Measurements from ENCODE around the gene HOXA10. TPM values are rescaled to one million over a fixed set of nuclear protein-coding genes. Genes with fewer than 3 reads are reported as not detected.

HOXA10 gene
- total and polyA plus RNA-seq, 4 donors, result 0.03 to 0.70 (median 0.13) TPM

- Histone ChIP-seq H3K9ac (ENCODE audit: low read depth in 1 of 2, low read length in 2 of 2) (no peak overlapping the region), H3K9me3 (ENCODE audit: control insufficient read depth in 4 of 4, low read length in 3 of 4) (no peaks in the 10 kb centered on the region), H3K4me3 (ENCODE audit: low read depth in 1 of 3, low read length in 3 of 3) (no peak overlapping the region), H3K27ac (ENCODE audit: low read depth in 1 of 2, low read length in 2 of 2) (no peak overlapping the region), H3K27me3 (ENCODE audit: control insufficient read depth in 4 of 4, insufficient read depth in 4 of 4, low read length in 3 of 4) (peaks cover 3 to 33% (median 13%) of the 10 kb centered on the region in 4 donors), H3K4me1 (ENCODE audit: control insufficient read depth in 4 of 4, insufficient read depth in 4 of 4, low read length in 3 of 4) (peaks cover 0 to 3% (median 0%) of the 10 kb centered on the region in 4 donors), H3K36me3 (ENCODE audit: control insufficient read depth in 4 of 4, insufficient read depth in 3 of 4, low read depth in 1 of 4, low read length in 3 of 4) (no peaks in the 10 kb centered on the region)
- no peak for TF ChIP-seq TAF1 (conservative IDR thresholded peaks at IDR 0.05)
- no peak for TF ChIP-seq FOXA1 (IDR thresholded peaks at IDR 0.05)
- TF ChIP-seq ZBTB33 (IDR thresholded peaks at IDR 0.05), result no peak
- TF ChIP-seq MAX (IDR thresholded peaks at IDR 0.05), result no peak
- TF ChIP-seq JUND (IDR thresholded peaks at IDR 0.05), result no peak
- TF ChIP-seq HNF4G (IDR thresholded peaks at IDR 0.05), result no peak
- TF ChIP-seq RXRA (IDR thresholded peaks at IDR 0.05), result no peak
- no peak for TF ChIP-seq NR2F2 (IDR thresholded peaks at IDR 0.05)
- TF ChIP-seq CTCF (IDR thresholded peaks at IDR 0.05; ENCODE audit: low read depth, low read length, missing input control), result no peak
- TF ChIP-seq RAD21 (IDR thresholded peaks at IDR 0.05), result no peak
- TF ChIP-seq REST (IDR thresholded peaks at IDR 0.05), result no peak
- no peak for TF ChIP-seq ATF3 (IDR thresholded peaks at IDR 0.05)
- no peak for TF ChIP-seq FOXA2 (IDR thresholded peaks at IDR 0.05)
- TF ChIP-seq YY1 (IDR thresholded peaks at IDR 0.05), result no peak
- TF ChIP-seq SP1 (IDR thresholded peaks at IDR 0.05), result no peak
- no peak for TF ChIP-seq GABPA (IDR thresholded peaks at IDR 0.05 in 1 of 2, conservative IDR thresholded peaks at IDR 0.05 in 1 of 2)
- 22% methylated on average over 45 of the region's 45 CpGs for WGBS
- DNase-seq (ENCODE audit: low spot score), result no peak
These were observed 46.4 kb upstream of the HOXA10 start for GRCh38 chr7:27220440-27220955.

- Histone ChIP-seq H3K36me3 (ENCODE audit: control insufficient read depth in 4 of 4, insufficient read depth in 3 of 4, low read depth in 1 of 4, low read length in 3 of 4) (no peaks in the 10 kb centered on the region), H3K9ac (ENCODE audit: low read depth in 1 of 2, low read length in 2 of 2) (no peak overlapping the region), H3K27ac (ENCODE audit: low read depth in 1 of 2, low read length in 2 of 2) (no peak overlapping the region), H3K27me3 (ENCODE audit: control insufficient read depth in 4 of 4, insufficient read depth in 4 of 4, low read length in 3 of 4) (peaks cover 3 to 33% (median 12%) of the 10 kb centered on the region in 4 donors), H3K4me3 (ENCODE audit: low read depth in 1 of 3, low read length in 3 of 3) (no peak overlapping the region), H3K4me1 (ENCODE audit: control insufficient read depth in 4 of 4, insufficient read depth in 4 of 4, low read length in 3 of 4) (no peaks in the 10 kb centered on the region), H3K9me3 (ENCODE audit: control insufficient read depth in 4 of 4, low read length in 3 of 4) (no peaks in the 10 kb centered on the region)
- DNase-seq (ENCODE audit: low spot score), result no peak
- TF ChIP-seq HNF4A (conservative IDR thresholded peaks at IDR 0.05) (no peak), SP1 (IDR thresholded peaks at IDR 0.05) (no peak), ATF3 (IDR thresholded peaks at IDR 0.05) (no peak), NR2F2 (IDR thresholded peaks at IDR 0.05) (no peak), YY1 (IDR thresholded peaks at IDR 0.05) (no peak), CTCF (IDR thresholded peaks at IDR 0.05; ENCODE audit: low read depth, low read length, missing input control) (no peak)
- WGBS, result 68% methylated on average over 4 of the region's 4 CpGs
These were observed 45.7 kb upstream of the HOXA10 start for GRCh38 chr7:27219821-27220220.
